HEK293 (cell line): ENCODE measurements around the gene CXorf58.

Experiments used
- CTCF ChIA-PET: fragments of 350-600 bp; formaldehyde crosslinking; extraction: SDS; loops from one replicate; lab custom pipeline; 2021; ENCODE audit warnings: antibody characterized with exemption; lab: Yijun Ruan, JAX
- POLR2A ChIA-PET: fragments of 300-600 bp; formaldehyde crosslinking; extraction: SDS; loops from one replicate; lab custom pipeline; 2020; ENCODE audit warnings: antibody characterized with exemption, inconsistent platforms; lab: Yijun Ruan, JAX
- H3K27ac ChIP-seq: fragments of 200-500 bp; sonication (Bioruptor generic); 2 replicates; pipeline ENCODE4 v1.5.1; 2014; ENCODE audit warnings: low read depth, low read length, control low read depth, inconsistent platforms; ENCODE audit errors: extremely low read depth
- H3K36me3 ChIP-seq, 2 experiments: fragments of 200-500 bp in 1 of 2; sonication (Bioruptor generic) in 1 of 2; 1 replicate in 1 of 2; 2 replicates in 1 of 2; pipeline ENCODE4 v1.5.1; 2014 to 2017; ENCODE audit warnings: inconsistent platforms in 2 of 2, low read length in 2 of 2; ENCODE audit not compliant: control insufficient read depth in 2 of 2, insufficient read depth in 1 of 2
- H3K4me1 ChIP-seq: fragments of 200-500 bp; sonication (Bioruptor generic); 2 replicates; pipeline ENCODE4 v1.5.1; 2014; ENCODE audit warnings: mild to moderate bottlenecking, low read length, inconsistent platforms; ENCODE audit not compliant: control insufficient read depth, insufficient read depth
- H3K4me3 ChIP-seq: 2 replicates; pipeline ENCODE4 v1.5.1; 2011; ENCODE audit warnings: low read depth, mild to moderate bottlenecking, control low read depth, low read length, moderate library complexity
- H3K9me3 ChIP-seq: fragments of 200-500 bp; sonication (Bioruptor generic); 2 replicates; pipeline ENCODE4 v1.5.1; 2014; ENCODE audit warnings: low read depth, low read length, inconsistent platforms; ENCODE audit not compliant: control insufficient read depth, insufficient read depth
- ATF2 ChIP-seq: fragments of 450-650 bp; formaldehyde crosslinking; IDR thresholded peaks from 2 replicates; pipeline ENCODE4 v1.5.1; 2016; ENCODE audit warnings: missing biosample characterization, missing genetic modification characterization, low read depth
- HOXC10 ChIP-seq: sonication (generic); formaldehyde crosslinking; IDR thresholded peaks from 2 replicates; pipeline ENCODE4 v1.8.1; 2023; ENCODE audit warnings: mild to moderate bottlenecking, missing genetic modification reagents
- IKZF3 ChIP-seq: fragments of 450-650 bp; IDR thresholded peaks from 2 replicates; pipeline ENCODE4 v1.5.0; 2018; ENCODE audit warnings: missing biosample characterization, mild to moderate bottlenecking, missing genetic modification characterization, moderate library complexity
- KLF1 ChIP-seq: fragments of 450-650 bp; formaldehyde crosslinking; IDR thresholded peaks from 2 replicates; pipeline ENCODE4 v1.5.1; 2016; ENCODE audit warnings: missing biosample characterization, missing genetic modification characterization
- KLF10 ChIP-seq: fragments of 450-650 bp; IDR thresholded peaks from 2 replicates; pipeline ENCODE4 v1.5.1; 2018; ENCODE audit warnings: missing biosample characterization, mild to moderate bottlenecking, missing genetic modification characterization
- KLF8 ChIP-seq: fragments of 450-650 bp; formaldehyde crosslinking; IDR thresholded peaks from 2 replicates; pipeline ENCODE4 v1.5.1; 2016; ENCODE audit warnings: missing biosample characterization, missing genetic modification characterization
- OSR2 ChIP-seq: fragments of 450-650 bp; formaldehyde crosslinking; IDR thresholded peaks from 2 replicates; pipeline ENCODE4 v1.5.1; 2016; ENCODE audit warnings: missing biosample characterization, missing genetic modification characterization
- OVOL3 ChIP-seq: fragments of 450-650 bp; formaldehyde crosslinking; IDR thresholded peaks from 2 replicates; pipeline ENCODE4 v1.5.1; 2016; ENCODE audit warnings: missing biosample characterization, missing genetic modification characterization
- SCRT2 ChIP-seq: fragments of 450-650 bp; formaldehyde crosslinking; IDR thresholded peaks from 2 replicates; pipeline ENCODE4 v1.5.1; 2016; ENCODE audit warnings: missing biosample characterization, missing genetic modification characterization
- TRIM28 ChIP-seq: IDR thresholded peaks from 2 replicates; pipeline ENCODE4 v1.6.1; 2011; ENCODE audit warnings: low read length, control low read depth, borderline replicate concordance
- WT1 ChIP-seq: fragments of 450-650 bp; formaldehyde crosslinking; IDR thresholded peaks from 2 replicates; pipeline ENCODE4 v1.5.1; 2016; ENCODE audit warnings: missing biosample characterization, missing genetic modification characterization
- ZBTB7A ChIP-seq: fragments of 450-650 bp; formaldehyde crosslinking; IDR thresholded peaks from 2 replicates; pipeline ENCODE4 v1.5.1; 2016; ENCODE audit warnings: low read depth, missing biosample characterization, missing genetic modification characterization
- ZNF133 ChIP-seq: fragments of 450-650 bp; formaldehyde crosslinking; IDR thresholded peaks from 2 replicates; pipeline ENCODE4 v1.5.1; 2016; ENCODE audit warnings: missing biosample characterization, missing genetic modification characterization
- ZNF140 ChIP-seq: fragments of 450-650 bp; formaldehyde crosslinking; IDR thresholded peaks from 2 replicates; pipeline ENCODE4 v1.5.1; 2016; ENCODE audit warnings: missing biosample characterization, missing genetic modification characterization
- ZNF23 ChIP-seq: fragments of 450-650 bp; formaldehyde crosslinking; IDR thresholded peaks from 2 replicates; pipeline ENCODE4 v1.5.1; 2016; ENCODE audit warnings: missing biosample characterization, missing genetic modification characterization, borderline replicate concordance
- ZNF274 ChIP-seq, 2 experiments: fragments of 200-500 bp in 1 of 2; fragments of 450-650 bp in 1 of 2; sonication (Bioruptor generic) in 1 of 2; formaldehyde crosslinking in 1 of 2; IDR thresholded peaks; 2 replicates each; pipeline versions ENCODE4 v1.5.1 to v1.6.1; 2014 to 2016; ENCODE audit warnings: borderline replicate concordance in 1 of 2, inconsistent platforms in 1 of 2, low read length in 1 of 2, missing biosample characterization in 1 of 2, missing genetic modification characterization in 1 of 2
- ZNF366 ChIP-seq: fragments of 450-650 bp; formaldehyde crosslinking; conservative IDR thresholded peaks from 2 replicates; pipeline ENCODE4 v1.5.1; 2016; ENCODE audit warnings: missing biosample characterization, missing genetic modification characterization
- ZNF37A ChIP-seq: fragments of 450-650 bp; IDR thresholded peaks from 2 replicates; pipeline ENCODE4 v1.5.1; 2018; ENCODE audit warnings: missing biosample characterization, missing genetic modification characterization
- ZNF423 ChIP-seq: fragments of 450-650 bp; formaldehyde crosslinking; IDR thresholded peaks from 2 replicates; pipeline ENCODE4 v1.5.1; 2016; ENCODE audit warnings: missing biosample characterization, missing genetic modification characterization
- ZNF433 ChIP-seq: fragments of 450-650 bp; formaldehyde crosslinking; IDR thresholded peaks from 2 replicates; pipeline ENCODE4 v1.5.1; 2016; ENCODE audit warnings: missing biosample characterization, missing genetic modification characterization, low read depth
- ZNF449 ChIP-seq: fragments of 450-650 bp; formaldehyde crosslinking; IDR thresholded peaks from 2 replicates; pipeline ENCODE4 v1.5.1; 2017; ENCODE audit warnings: missing biosample characterization, mild to moderate bottlenecking, missing genetic modification characterization, moderate library complexity
- ZNF513 ChIP-seq: fragments of 450-650 bp; IDR thresholded peaks from 2 replicates; pipeline ENCODE4 v1.5.1; 2018; ENCODE audit warnings: missing biosample characterization, missing genetic modification characterization
- ZNF548 ChIP-seq: fragments of 450-650 bp; formaldehyde crosslinking; IDR thresholded peaks from 2 replicates; pipeline ENCODE4 v1.5.1; 2016; ENCODE audit warnings: missing biosample characterization, missing genetic modification characterization
- ZNF555 ChIP-seq: fragments of 450-650 bp; formaldehyde crosslinking; conservative IDR thresholded peaks from 2 replicates; pipeline ENCODE4 v1.5.1; 2017; ENCODE audit warnings: missing biosample characterization, mild to moderate bottlenecking, missing genetic modification characterization, inconsistent platforms
- ZNF596 ChIP-seq: fragments of 450-650 bp; IDR thresholded peaks from 2 replicates; pipeline ENCODE4 v1.5.0; 2018; ENCODE audit warnings: missing biosample characterization, mild to moderate bottlenecking, missing genetic modification characterization, moderate library complexity
- ZNF670 ChIP-seq: fragments of 450-650 bp; formaldehyde crosslinking; IDR thresholded peaks from 2 replicates; pipeline ENCODE4 v1.5.1; 2016; ENCODE audit warnings: missing biosample characterization, missing genetic modification characterization, low read depth
- TF ChIP-seq, protein P1 (sequence below): fragments of 450-650 bp; formaldehyde crosslinking; IDR thresholded peaks from 2 replicates; pipeline ENCODE4 v1.5.1; 2016; ENCODE audit warnings: missing biosample characterization, missing genetic modification characterization

The CXorf58 gene

DNA sequence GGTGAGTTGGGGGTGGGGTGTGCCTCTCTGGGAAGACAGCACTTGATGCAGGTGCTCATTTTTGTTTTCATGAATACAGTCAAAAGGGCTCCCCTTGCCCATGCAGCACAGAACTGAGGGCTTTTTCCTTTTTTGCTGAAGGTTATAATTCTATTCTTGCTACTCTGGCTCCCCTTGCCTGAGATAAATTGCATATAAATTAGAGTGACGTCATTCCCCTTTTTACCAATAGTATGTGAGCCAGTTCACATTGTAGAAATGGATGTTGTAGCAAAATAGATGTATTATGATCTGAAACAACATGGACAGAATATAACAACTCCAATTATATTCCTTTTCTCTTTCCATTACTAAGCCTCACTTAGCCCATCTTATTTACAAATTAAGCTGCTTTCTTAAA, 28.4 kb downstream of the CXorf58 start:
- H3K36me3 ChIP-seq, result no peaks in the 10 kb centered on the region
- H3K27ac ChIP-seq, result no peak overlapping the region
- no peak overlapping the region for H3K4me3 ChIP-seq
- ChIA-PET CTCF (no interaction called here), POLR2A (no interaction called here)
- no peaks in the 10 kb centered on the region; the same call in 1 of the 2 replicates for H3K4me1 ChIP-seq
- TF ChIP-seq ZNF133 (tag by site-specific recombination) (no peak), ATF2 (tag by site-specific recombination) (peak; percentile 96)
- TF ChIP-seq, protein P1, sequence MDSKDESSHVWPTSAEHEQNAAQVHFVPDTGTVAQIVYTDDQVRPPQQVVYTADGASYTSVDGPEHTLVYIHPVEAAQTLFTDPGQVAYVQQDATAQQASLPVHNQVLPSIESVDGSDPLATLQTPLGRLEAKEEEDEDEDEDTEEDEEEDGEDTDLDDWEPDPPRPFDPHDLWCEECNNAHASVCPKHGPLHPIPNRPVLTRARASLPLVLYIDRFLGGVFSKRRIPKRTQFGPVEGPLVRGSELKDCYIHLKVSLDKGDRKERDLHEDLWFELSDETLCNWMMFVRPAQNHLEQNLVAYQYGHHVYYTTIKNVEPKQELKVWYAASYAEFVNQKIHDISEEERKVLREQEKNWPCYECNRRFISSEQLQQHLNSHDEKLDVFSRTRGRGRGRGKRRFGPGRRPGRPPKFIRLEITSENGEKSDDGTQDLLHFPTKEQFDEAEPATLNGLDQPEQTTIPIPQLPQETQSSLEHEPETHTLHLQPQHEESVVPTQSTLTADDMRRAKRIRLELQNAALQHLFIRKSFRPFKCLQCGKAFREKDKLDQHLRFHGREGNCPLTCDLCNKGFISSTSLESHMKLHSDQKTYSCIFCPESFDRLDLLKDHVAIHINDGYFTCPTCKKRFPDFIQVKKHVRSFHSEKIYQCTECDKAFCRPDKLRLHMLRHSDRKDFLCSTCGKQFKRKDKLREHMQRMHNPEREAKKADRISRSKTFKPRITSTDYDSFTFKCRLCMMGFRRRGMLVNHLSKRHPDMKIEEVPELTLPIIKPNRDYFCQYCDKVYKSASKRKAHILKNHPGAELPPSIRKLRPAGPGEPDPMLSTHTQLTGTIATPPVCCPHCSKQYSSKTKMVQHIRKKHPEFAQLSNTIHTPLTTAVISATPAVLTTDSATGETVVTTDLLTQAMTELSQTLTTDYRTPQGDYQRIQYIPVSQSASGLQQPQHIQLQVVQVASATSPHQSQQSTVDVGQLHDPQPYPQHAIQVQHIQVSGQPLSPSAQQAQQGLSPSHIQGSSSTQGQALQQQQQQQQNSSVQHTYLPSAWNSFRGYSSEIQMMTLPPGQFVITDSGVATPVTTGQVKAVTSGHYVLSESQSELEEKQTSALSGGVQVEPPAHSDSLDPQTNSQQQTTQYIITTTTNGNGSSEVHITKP (tag by site-specific recombination), result peak; percentile 61
- H3K9me3 ChIP-seq, result no peaks in the 10 kb centered on the region

DNA sequence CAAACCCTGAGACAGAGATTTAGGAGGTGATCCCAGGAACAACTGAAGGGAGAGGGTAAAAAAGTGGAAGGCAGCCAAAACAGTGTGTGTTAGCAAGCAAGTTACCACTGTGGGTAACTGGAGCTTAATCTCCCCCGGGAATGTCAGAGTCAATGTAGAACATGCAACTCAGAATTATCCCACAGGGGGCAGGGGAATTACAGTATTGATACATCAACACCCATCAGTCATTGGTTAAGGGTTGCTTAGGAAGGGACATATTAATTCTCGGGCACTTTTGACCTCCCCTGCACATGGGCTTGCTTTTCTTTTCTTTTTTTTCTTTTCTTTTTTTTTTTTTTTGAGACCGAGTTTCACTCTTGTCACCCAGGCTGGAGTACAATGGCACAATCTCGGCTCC, 29.3 kb downstream of the CXorf58 start:
- CTCF ChIA-PET, result no interaction called here
- Histone ChIP-seq H3K4me1 (no peaks in the 10 kb centered on the region; the same call in 1 of the 2 replicates), H3K27ac (no peak overlapping the region), H3K9me3 (no peaks in the 10 kb centered on the region), H3K4me3 (no peak overlapping the region), H3K36me3 (no peaks in the 10 kb centered on the region)
- POLR2A ChIA-PET, result interaction anchor here (1.0 kb wide), 1 partner anchor 35 kb away, joined by 3 read pairs; no protein-coding TSS in a partner anchor
- TF ChIP-seq HOXC10 (CRISPR knock-in tag) (no peak), ZNF433 (tag by site-specific recombination) (no peak), TRIM28 (no peak), KLF8 (tag by site-specific recombination) (no peak), ZNF133 (tag by site-specific recombination) (no peak), ZNF596 (tag by site-specific recombination) (no peak), ZNF555 (no peak), SCRT2 (no peak), ZNF670 (no peak), ZNF366 (tag by site-specific recombination) (no peak), OSR2 (tag by site-specific recombination) (peak; percentile 87), ZNF449 (tag by site-specific recombination) (no peak), ZNF548 (tag by site-specific recombination) (no peak), ZNF140 (tag by site-specific recombination) (no peak), ZNF513 (no peak), ZBTB7A (no peak), WT1 (tag by site-specific recombination) (no peak), KLF1 (tag by site-specific recombination) (no peak), OVOL3 (tag by site-specific recombination) (no peak), IKZF3 (tag by site-specific recombination) (peak; percentile 32; the same call in 1 of the 2 replicates), ZNF274 (IDR thresholded peaks at IDR 0.05; ENCODE audit: low read length) (no peak), ZNF274 (tag by site-specific recombination; IDR thresholded peaks at IDR 0.05; ENCODE audit: borderline replicate concordance) (no peak), KLF10 (tag by site-specific recombination) (no peak), ZNF37A (tag by site-specific recombination) (no peak), ZNF23 (tag by site-specific recombination) (no peak), ZNF423 (tag by site-specific recombination) (0 out of 2 replicates have a peak, but pooled peaks have one; percentile 38)
